H1 (cell line): Measurements from ENCODE around the gene NFKBIZ. TPM values are rescaled to one million over a fixed set of nuclear protein-coding genes. Genes with fewer than 3 reads are reported as not detected.

Source experiments
- CTCF ChIA-PET: fragments of 300-600 bp; sonication (Branson Sonifier 250); formaldehyde crosslinking; loops from one replicate; lab custom pipeline; 2021; ENCODE audit not compliant: partially characterized antibody; lab: Charles Lee
- POLR2A ChIA-PET: fragments of 300-600 bp; sonication (Branson Sonifier 250); formaldehyde crosslinking; loops from one replicate; lab custom pipeline; 2021; ENCODE audit warnings: inconsistent platforms; ENCODE audit not compliant: partially characterized antibody; lab: Charles Lee
- DNase-seq, 2 experiments: peaks; one replicate each; pipeline versions ENCODE4 v3.0.0 to v3.0.0-alpha.2; 2010 to 2022; ENCODE audit warnings: low spot score in 2 of 2, low read depth in 1 of 2, mixed read lengths in 1 of 2
- FAIRE-seq: peaks from 2 replicates; lab custom pipeline; 2011; peaks lifted over from hg19 to GRCh38; lab: Jason Lieb, UNC
- H2AFZ ChIP-seq: 2 replicates; pipeline ENCODE4 v1.8.1; 2012; ENCODE audit warnings: low read length, inconsistent platforms
- H2AK5ac ChIP-seq: 2 replicates; pipeline ENCODE4 v1.6.1; 2013; ENCODE audit warnings: low read depth, low read length
- H2BK120ac ChIP-seq: replicated peaks from 2 replicates; pipeline ENCODE3; 2013; ENCODE audit warnings: low read depth, low read length, inconsistent platforms
- H2BK12ac ChIP-seq: 2 replicates; pipeline ENCODE4 v1.6.1; 2013; ENCODE audit warnings: low read depth, low read length
- H2BK15ac ChIP-seq: 2 replicates; pipeline ENCODE4 v1.6.1; 2013; ENCODE audit warnings: low read length
- H2BK20ac ChIP-seq: 2 replicates; pipeline ENCODE4 v1.6.1; 2013; ENCODE audit warnings: low read length
- H2BK5ac ChIP-seq: 2 replicates; pipeline ENCODE4 v1.6.1; 2013; ENCODE audit warnings: low read depth, low read length
- H3K14ac ChIP-seq: 2 replicates; pipeline ENCODE4 v1.6.1; 2013; ENCODE audit warnings: inconsistent platforms; ENCODE audit not compliant: insufficient read length
- H3K18ac ChIP-seq: 2 replicates; pipeline ENCODE4 v1.6.1; 2013; ENCODE audit warnings: low read length; ENCODE audit errors: extremely low read depth
- H3K23ac ChIP-seq: 2 replicates; pipeline ENCODE4 v1.6.1; 2013; ENCODE audit warnings: inconsistent platforms; ENCODE audit not compliant: insufficient read length
- H3K23me2 ChIP-seq: 2 replicates; pipeline ENCODE4 v1.6.1; 2013; ENCODE audit warnings: low read depth, low read length
- H3K27ac ChIP-seq: 2 replicates; pipeline ENCODE4 v1.6.1; 2011; ENCODE audit warnings: low read depth, low read length, inconsistent platforms
- H3K27me3 ChIP-seq, 4 experiments: replicated peaks in 1 of 4; 1 replicate in 1 of 4; 2 replicates in 3 of 4; pipeline versions ENCODE4 v1.6.1 to v1.8.1; 2011 to 2013; ENCODE audit warnings: low read length in 3 of 4, mild to moderate bottlenecking in 3 of 4, inconsistent platforms in 2 of 4, mixed read lengths in 2 of 4, moderate library complexity in 1 of 4; ENCODE audit not compliant: control insufficient read depth in 3 of 4, insufficient read depth in 3 of 4; ENCODE audit errors: extremely low read depth in 1 of 4
- H3K36me3 ChIP-seq, 4 experiments: 2 replicates each; pipeline versions ENCODE4 v1.6.1 to v1.8.1; 2011 to 2013; ENCODE audit warnings: mild to moderate bottlenecking in 4 of 4, low read length in 3 of 4, moderate library complexity in 2 of 4, control low read depth in 1 of 4, inconsistent platforms in 1 of 4; ENCODE audit not compliant: insufficient read depth in 4 of 4, control insufficient read depth in 2 of 4
- H3K4ac ChIP-seq: replicated peaks from 2 replicates; pipeline ENCODE3; 2013; ENCODE audit warnings: low read length, low read depth, mixed read lengths, inconsistent platforms; ENCODE audit not compliant: insufficient read length
- H3K4me1 ChIP-seq, 4 experiments: replicated peaks in 1 of 4; 1 replicate in 1 of 4; 2 replicates in 3 of 4; pipeline versions ENCODE4 v1.6.1 to v1.8.1; 2011 to 2013; ENCODE audit warnings: low read length in 3 of 4, inconsistent platforms in 2 of 4, mixed read lengths in 1 of 4; ENCODE audit not compliant: insufficient read depth in 4 of 4, control insufficient read depth in 3 of 4
- H3K4me2 ChIP-seq, 2 experiments: 2 replicates each; pipeline versions ENCODE4 v1.6.1 to v1.8.1; 2011 to 2013; ENCODE audit warnings: low read depth in 2 of 2, low read length in 2 of 2, control low read depth in 1 of 2, inconsistent platforms in 1 of 2, mild to moderate bottlenecking in 1 of 2; ENCODE audit not compliant: insufficient read depth in 1 of 2
- H3K4me3 ChIP-seq, 4 experiments: fragments of 200-600, 300-600 bp in 1 of 4; sonication (generic), shearing (Covaris generic), sonication (Bioruptor Twin) in 1 of 4; 2 replicates each; pipeline versions ENCODE4 v1.5.1 to v1.8.1; 2011 to 2016; ENCODE audit warnings: low read length in 4 of 4, low read depth in 3 of 4, control low read depth in 2 of 4, inconsistent platforms in 2 of 4, mild to moderate bottlenecking in 2 of 4, mixed read lengths in 1 of 4, moderate library complexity in 1 of 4; ENCODE audit not compliant: insufficient read depth in 2 of 4; ENCODE audit errors: extremely low read depth in 1 of 4
- H3K56ac ChIP-seq: replicated peaks from 2 replicates; pipeline ENCODE3; 2013; ENCODE audit warnings: low read depth, mild to moderate bottlenecking, mixed read lengths, low read length, inconsistent platforms; ENCODE audit not compliant: insufficient read length
- H3K79me1 ChIP-seq: 2 replicates; pipeline ENCODE4 v1.6.1; 2013; ENCODE audit warnings: low read depth, low read length, control low read depth
- H3K79me2 ChIP-seq, 2 experiments: 2 replicates each; pipeline versions ENCODE4 v1.6.1 to v1.8.1; 2012 to 2013; ENCODE audit warnings: low read length in 2 of 2, mild to moderate bottlenecking in 2 of 2, inconsistent platforms in 1 of 2; ENCODE audit not compliant: insufficient read depth in 2 of 2, control insufficient read depth in 1 of 2
- H3K9ac ChIP-seq, 4 experiments: replicated peaks in 1 of 4; 1 replicate in 1 of 4; 2 replicates in 3 of 4; pipeline versions ENCODE4 v1.6.1 to v1.8.1; 2011 to 2013; ENCODE audit warnings: low read depth in 3 of 4, low read length in 3 of 4, control low read depth in 2 of 4, mild to moderate bottlenecking in 2 of 4, moderate library complexity in 2 of 4, inconsistent platforms in 1 of 4; ENCODE audit errors: extremely low read depth in 1 of 4
- H3K9me3 ChIP-seq, 2 experiments: 2 replicates each; pipeline versions ENCODE4 v1.6.1 to v1.8.1; 2012 to 2013; ENCODE audit warnings: mild to moderate bottlenecking in 2 of 2, moderate library complexity in 2 of 2, control low read depth in 1 of 2, inconsistent platforms in 1 of 2, low read depth in 1 of 2, low read length in 1 of 2, mixed read lengths in 1 of 2; ENCODE audit not compliant: insufficient read depth in 2 of 2
- H4K20me1 ChIP-seq, 2 experiments: replicated peaks in 1 of 2; 2 replicates each; pipeline versions ENCODE3 to v1.8.1; 2011 to 2013; ENCODE audit warnings: inconsistent platforms in 2 of 2, low read length in 2 of 2, mild to moderate bottlenecking in 1 of 2; ENCODE audit not compliant: insufficient read depth in 2 of 2, control insufficient read depth in 1 of 2
- H4K5ac ChIP-seq: 2 replicates; pipeline ENCODE4 v1.6.1; 2013; ENCODE audit warnings: low read length, low read depth, mixed read lengths, inconsistent platforms; ENCODE audit not compliant: insufficient read length
- H4K8ac ChIP-seq: 2 replicates; pipeline ENCODE4 v1.8.0; 2013; ENCODE audit warnings: mild to moderate bottlenecking, moderate library complexity, low read length, inconsistent platforms; ENCODE audit not compliant: insufficient read depth; ENCODE audit errors: extremely low read depth
- H4K91ac ChIP-seq: replicated peaks from 2 replicates; pipeline ENCODE3; 2013; ENCODE audit warnings: low read length, mixed read lengths, inconsistent platforms; ENCODE audit not compliant: insufficient read length
- CEBPB ChIP-seq: IDR thresholded peaks from 2 replicates; pipeline ENCODE4 v1.6.1; 2012; ENCODE audit warnings: low read depth, low read length
- KDM4A ChIP-seq: IDR thresholded peaks from one replicate; pipeline ENCODE4 v1.7.1; 2012; ENCODE audit warnings: low read depth, mild to moderate bottlenecking, moderate library complexity, low read length, inconsistent platforms; ENCODE audit not compliant: severe bottlenecking
- RAD21 ChIP-seq, 2 experiments: IDR thresholded peaks in 1 of 2; conservative IDR thresholded peaks in 1 of 2; 2 replicates each; pipeline ENCODE4 v1.6.1; 2011; ENCODE audit warnings: low read depth in 2 of 2, low read length in 2 of 2, improper control_type of control experiment in 1 of 2, inconsistent platforms in 1 of 2, mild to moderate bottlenecking in 1 of 2, moderate library complexity in 1 of 2
- WGBS, 2 experiments: shearing (Covaris generic) in 1 of 2; methylation state at CpG; one replicate each; pipeline versions ENCODE4 v1.1.6 to v1.1.7; 2013 to 2015; ENCODE audit warnings: low lambda C conversion rate in 2 of 2, mixed read lengths in 2 of 2, inconsistent platforms in 1 of 2, low coverage in 1 of 2, missing lambda C conversion rate in 1 of 2; ENCODE audit not compliant: insufficient replicate concordance in 2 of 2, insufficient coverage in 1 of 2, insufficient read length in 1 of 2; ENCODE audit errors: extremely low coverage in 1 of 2, missing lambda C conversion rate in 1 of 2; 5-methylcytosine and 5-hydroxymethylcytosine counted together
- polyA plus RNA-seq, 7 experiments: library from polyadenylated mRNA; depleted of rRNA in 3 of 7; stranded (reverse) in 5 of 7; unstranded in 2 of 7; fragments of >200 nt in 5 of 7; fragments of 200-250 nt in 2 of 7; gene quantifications; 1 replicate in 5 of 7; 2 replicates in 1 of 7; 4 replicates in 1 of 7; pipeline versions ENCODE4 v1.2.1 to v1.2.3, GENCODE V29; 2011 to 2013; ENCODE audit warnings: missing spikeins in 2 of 7, mixed read lengths in 2 of 7
- total RNA-seq: library from RNA; stranded (reverse); fragmentation: NEBNext Ultra II Directional; extraction: Animal tissue kit (Norgen Biotek cat#: 25700); gene quantifications from 2 replicates; pipeline ENCODE4 v1.2.1, GENCODE V29; 2021
- TF ChIP-seq, protein P1 (sequence below), 3 experiments: IDR thresholded peaks; 1 replicate in 2 of 3; 2 replicates in 1 of 3; pipeline versions ENCODE4 v1.5.1 to v1.6.1; 2011; ENCODE audit warnings: low read length in 3 of 3, mild to moderate bottlenecking in 3 of 3, inconsistent platforms in 2 of 3, low read depth in 1 of 3, moderate library complexity in 1 of 3; ENCODE audit not compliant: insufficient read depth in 1 of 3; ENCODE audit errors: control extremely low read depth in 1 of 3

NFKBIZ gene
- total and polyA plus RNA-seq, 2 of the 8 experiments (the other 6 are each of a cell fraction or from before 2014, with no cell fraction given) = 7.2 to 24.5 TPM

DNA sequence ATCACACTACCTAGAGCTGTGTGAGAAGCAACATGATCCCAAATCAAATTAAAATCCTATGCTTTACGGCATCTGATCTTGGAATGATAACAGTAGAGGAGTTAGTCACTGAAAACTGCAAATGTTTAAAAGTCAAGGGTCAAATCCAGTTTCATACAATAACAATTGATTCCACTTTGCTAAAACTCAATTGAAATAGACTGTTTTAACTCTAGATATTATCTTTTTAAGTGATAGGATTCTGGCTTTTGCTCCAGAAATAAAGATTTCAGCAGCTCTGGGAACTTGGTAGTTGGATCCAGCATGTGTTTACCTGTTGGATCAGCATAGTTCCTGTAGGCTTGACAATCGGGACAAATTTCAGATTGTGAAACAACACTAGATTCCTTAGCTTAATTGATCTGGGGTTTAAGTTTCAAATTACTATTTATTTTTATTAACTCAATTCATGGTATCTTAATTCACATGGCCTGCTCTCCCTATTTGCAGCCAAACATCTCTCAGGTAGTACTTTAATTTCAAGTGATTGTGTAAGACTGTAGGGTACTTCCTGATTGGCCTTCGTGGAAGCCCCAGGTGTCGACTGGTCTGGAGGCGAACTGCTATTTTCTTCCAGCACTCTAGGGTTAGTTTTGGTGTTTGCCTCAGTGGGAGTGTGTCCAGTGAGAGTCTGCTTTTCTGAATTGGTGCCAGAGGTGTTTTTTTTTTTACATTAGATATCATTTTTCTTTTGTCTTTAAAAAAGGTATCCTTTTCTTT is 16.6 kb downstream of the NFKBIZ start:
- peak; percentile 45 for FAIRE-seq
- CTCF ChIA-PET = interaction anchor here (0.6 to 2.6 kb wide), 7 partner anchors 16 to 363 kb away, joined by 3 to 13 read pairs (median 3); no protein-coding TSS in a partner anchor

More for the DNA sequence above, 16.6 kb downstream of the NFKBIZ start:
- H2BK20ac ChIP-seq = no peak overlapping the region
- H3K18ac ChIP-seq = no peak overlapping the region
- H3K9me3 ChIP-seq = no peaks in the 10 kb centered on the region
- TF ChIP-seq, protein P1, sequence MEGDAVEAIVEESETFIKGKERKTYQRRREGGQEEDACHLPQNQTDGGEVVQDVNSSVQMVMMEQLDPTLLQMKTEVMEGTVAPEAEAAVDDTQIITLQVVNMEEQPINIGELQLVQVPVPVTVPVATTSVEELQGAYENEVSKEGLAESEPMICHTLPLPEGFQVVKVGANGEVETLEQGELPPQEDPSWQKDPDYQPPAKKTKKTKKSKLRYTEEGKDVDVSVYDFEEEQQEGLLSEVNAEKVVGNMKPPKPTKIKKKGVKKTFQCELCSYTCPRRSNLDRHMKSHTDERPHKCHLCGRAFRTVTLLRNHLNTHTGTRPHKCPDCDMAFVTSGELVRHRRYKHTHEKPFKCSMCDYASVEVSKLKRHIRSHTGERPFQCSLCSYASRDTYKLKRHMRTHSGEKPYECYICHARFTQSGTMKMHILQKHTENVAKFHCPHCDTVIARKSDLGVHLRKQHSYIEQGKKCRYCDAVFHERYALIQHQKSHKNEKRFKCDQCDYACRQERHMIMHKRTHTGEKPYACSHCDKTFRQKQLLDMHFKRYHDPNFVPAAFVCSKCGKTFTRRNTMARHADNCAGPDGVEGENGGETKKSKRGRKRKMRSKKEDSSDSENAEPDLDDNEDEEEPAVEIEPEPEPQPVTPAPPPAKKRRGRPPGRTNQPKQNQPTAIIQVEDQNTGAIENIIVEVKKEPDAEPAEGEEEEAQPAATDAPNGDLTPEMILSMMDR (IDR thresholded peaks at IDR 0.05; ENCODE audit: control extremely low read depth in 1 of 3, insufficient read depth in 1 of 3, low read depth in 1 of 3, low read length in 3 of 3) = peak in 1 of 3 experiments; percentile 32; a peak in 1 of 4 replicates
- peak; percentile 96 for TF ChIP-seq CEBPB
- no peak for TF ChIP-seq KDM4A
- TF ChIP-seq RAD21 (IDR thresholded peaks at IDR 0.05 in 1 of 2, conservative IDR thresholded peaks at IDR 0.05 in 1 of 2; ENCODE audit: low read depth in 2 of 2, low read length in 2 of 2) = peak in 1 of 2 experiments; percentile 25; a peak in 3 of 4 replicates
- no peak overlapping the region for H3K4me3 ChIP-seq
- no peak overlapping the region for H3K4me2 ChIP-seq
- peaks cover 0 to 6% (median 3%) of the 10 kb centered on the region in 4 experiments; a peak in 1 of 8 replicates for H3K36me3 ChIP-seq
- H3K79me2 ChIP-seq = no peaks in the 10 kb centered on the region
- WGBS, 2 experiments = 55% methylated on average over 5 of the region's 5 CpGs; no CpG with 5 or more reads in 1 of the 2 experiments
- H3K56ac ChIP-seq = no peak overlapping the region
- H2AK5ac ChIP-seq = no peak overlapping the region
- no peak for DNase-seq
- H3K79me1 ChIP-seq = no peaks in the 10 kb centered on the region
- H4K8ac ChIP-seq = no peak overlapping the region
- no peak overlapping the region for H2BK5ac ChIP-seq
- POLR2A ChIA-PET = interaction anchor here (1.3 to 1.4 kb wide), 2 partner anchors 14 to 17 kb away, joined by 4 to 7 read pairs; partner anchors contain the start of gene NFKBIZ
- no peak overlapping the region for H2BK15ac ChIP-seq
- no peak overlapping the region for H4K5ac ChIP-seq
- no peak overlapping the region for H3K4ac ChIP-seq
- no peak overlapping the region for H4K91ac ChIP-seq
- no peak overlapping the region for H3K14ac ChIP-seq
- no peak overlapping the region for H3K9ac ChIP-seq
- H3K23ac ChIP-seq = no peak overlapping the region
- H3K27ac ChIP-seq = no peak overlapping the region
- H3K23me2 ChIP-seq = no peaks in the 10 kb centered on the region
- no peak overlapping the region for H2BK12ac ChIP-seq
- H3K27me3 ChIP-seq = no peaks in the 10 kb centered on the region
- no peak overlapping the region for H2BK120ac ChIP-seq
- H2AFZ ChIP-seq = no peak overlapping the region
- H3K4me1 ChIP-seq = no peaks in the 10 kb centered on the region
- H4K20me1 ChIP-seq = no peaks in the 10 kb centered on the region
